ENCODE data around the gene TMEM131L. TPM values are rescaled to one million over a fixed set of nuclear protein-coding genes. Genes with fewer than 3 reads are reported as not detected.

TMEM131L gene
- total RNA-seq, 1 experiment from 2014 or later = 14.6 TPM

GRCh38 chr4:153635846-153636245 is 169.7 kb downstream of the TMEM131L start:
- Histone ChIP-seq H3K27ac (ENCODE audit: insufficient read length, low read depth, low read length) (no peak overlapping the region), H3K18ac (ENCODE audit: insufficient read length, low read depth, low read length) (no peak overlapping the region), H2BK12ac (ENCODE audit: insufficient read length, low read depth, low read length) (no peak overlapping the region), H4K20me1 (ENCODE audit: control insufficient read depth, insufficient read depth, insufficient read length) (no peaks in the 10 kb centered on the region), H3K56ac (ENCODE audit: insufficient read length, low read depth, low read length) (no peak overlapping the region), H2AFZ (ENCODE audit: low read length) (no peak overlapping the region), H3K4me1 (ENCODE audit: insufficient read depth, low read length) (no peaks in the 10 kb centered on the region; the same call in 1 of the 2 replicates), H3K9me3 (ENCODE audit: control insufficient read depth, low read depth, low read length) (no peaks in the 10 kb centered on the region), H3K4me2 (ENCODE audit: insufficient read depth, insufficient read length, low read length) (no peak overlapping the region), H2BK20ac (ENCODE audit: low read depth, low read length, poor library complexity, severe bottlenecking) (no peak overlapping the region), H2BK15ac (ENCODE audit: low read depth, low read length) (no peak overlapping the region), H3K79me2 (ENCODE audit: insufficient read depth, low read length) (no peaks in the 10 kb centered on the region), H4K91ac (ENCODE audit: insufficient read length, low read depth, low read length) (no peak overlapping the region), H2BK5ac (ENCODE audit: insufficient read length, low read length) (no peak overlapping the region), H3K27me3 (ENCODE audit: insufficient read depth, low read length) (no peaks in the 10 kb centered on the region), H2AK5ac (ENCODE audit: insufficient read length, low read length) (no peak overlapping the region), H3K79me1 (ENCODE audit: insufficient read depth, low read depth, low read length, poor library complexity, severe bottlenecking) (no peaks in the 10 kb centered on the region), H2BK120ac (ENCODE audit: low read depth, low read length, poor library complexity, severe bottlenecking) (no peak overlapping the region), H3T11ph (ENCODE audit: low read length) (no peak overlapping the region), H3K9ac (ENCODE audit: extremely low read depth, insufficient read length, low read length) (no peak overlapping the region), H3K23me2 (ENCODE audit: insufficient read length, low read depth, low read length, poor library complexity, severe bottlenecking) (no peaks in the 10 kb centered on the region), H3K23ac (ENCODE audit: insufficient read length, low read depth, low read length) (no peak overlapping the region), H3K4ac (ENCODE audit: low read depth, low read length) (no peak overlapping the region), H4K8ac (replicated peaks; ENCODE audit: insufficient read length, low read depth, low read length) (no peak overlapping the region), H4K5ac (ENCODE audit: insufficient read length, low read depth, low read length) (no peak overlapping the region), H3K14ac (ENCODE audit: insufficient read depth, low read length) (no peak overlapping the region)
- DNase-seq = no peak
- Mint-ChIP-seq H3K27me3 (ENCODE audit: low read depth) (no peaks in the 10 kb centered on the region), H3K9me3 (no peaks in the 10 kb centered on the region; a peak in 1 of 5 replicates), H3K4me1 (peaks cover 7 to 10% of the 10 kb centered on the region in 2 experiments), H3K4me3 (no peak overlapping the region), H3K27ac (no peak overlapping the region; a peak in 1 of 7 replicates), H3K36me3 (ENCODE audit: insufficient read depth in 1 of 3, low read depth in 3 of 3) (peaks cover 18 to 41% (median 38%) of the 10 kb centered on the region in 3 experiments; a peak in 6 of 7 replicates)
- WGBS (ENCODE audit: extremely low coverage, insufficient read length, low lambda C conversion rate) = no CpG with 5 or more reads among the region's 6 CpGs
- TF ChIP-seq, protein P1, sequence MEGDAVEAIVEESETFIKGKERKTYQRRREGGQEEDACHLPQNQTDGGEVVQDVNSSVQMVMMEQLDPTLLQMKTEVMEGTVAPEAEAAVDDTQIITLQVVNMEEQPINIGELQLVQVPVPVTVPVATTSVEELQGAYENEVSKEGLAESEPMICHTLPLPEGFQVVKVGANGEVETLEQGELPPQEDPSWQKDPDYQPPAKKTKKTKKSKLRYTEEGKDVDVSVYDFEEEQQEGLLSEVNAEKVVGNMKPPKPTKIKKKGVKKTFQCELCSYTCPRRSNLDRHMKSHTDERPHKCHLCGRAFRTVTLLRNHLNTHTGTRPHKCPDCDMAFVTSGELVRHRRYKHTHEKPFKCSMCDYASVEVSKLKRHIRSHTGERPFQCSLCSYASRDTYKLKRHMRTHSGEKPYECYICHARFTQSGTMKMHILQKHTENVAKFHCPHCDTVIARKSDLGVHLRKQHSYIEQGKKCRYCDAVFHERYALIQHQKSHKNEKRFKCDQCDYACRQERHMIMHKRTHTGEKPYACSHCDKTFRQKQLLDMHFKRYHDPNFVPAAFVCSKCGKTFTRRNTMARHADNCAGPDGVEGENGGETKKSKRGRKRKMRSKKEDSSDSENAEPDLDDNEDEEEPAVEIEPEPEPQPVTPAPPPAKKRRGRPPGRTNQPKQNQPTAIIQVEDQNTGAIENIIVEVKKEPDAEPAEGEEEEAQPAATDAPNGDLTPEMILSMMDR (conservative IDR thresholded peaks at IDR 0.05) = no peak

Data from H9 (cell line).